DOHH2 (cell line): ENCODE data around the gene CDX1.

Source experiments
- H3F3A ChIP-seq: fragments of 200-600 bp; sonication (generic), shearing (Covaris generic); 2 replicates; pipeline ENCODE4 v1.6.0; 2016; ENCODE audit warnings: antibody characterized with exemption, mild to moderate bottlenecking; ENCODE audit not compliant: control insufficient read depth, insufficient read depth
- H3K27ac ChIP-seq: fragments of 200-600 bp; sonication (generic); 2 replicates; pipeline ENCODE4 v1.5.1; 2014; ENCODE audit warnings: low read depth, mild to moderate bottlenecking, low read length, moderate library complexity
- H3K27me3 ChIP-seq: fragments of 200-600 bp; sonication (generic); 2 replicates; pipeline ENCODE4 v1.6.1; 2014; ENCODE audit warnings: mild to moderate bottlenecking, low read length, mixed read lengths; ENCODE audit not compliant: control insufficient read depth
- H3K36me3 ChIP-seq: fragments of 200-600 bp; sonication (generic); 2 replicates; pipeline ENCODE4 v1.6.1; 2014; ENCODE audit warnings: mild to moderate bottlenecking, low read length, moderate library complexity, mixed read lengths; ENCODE audit not compliant: control insufficient read depth
- H3K4me1 ChIP-seq: fragments of 200-600 bp; sonication (generic); 2 replicates; pipeline ENCODE4 v1.6.1; 2014; ENCODE audit warnings: mild to moderate bottlenecking, low read length, mixed read lengths; ENCODE audit not compliant: control insufficient read depth
- H3K4me2 ChIP-seq: fragments of 200-600 bp; sonication (generic); 2 replicates; pipeline ENCODE4 v1.6.0; 2014; ENCODE audit warnings: mild to moderate bottlenecking, low read length, moderate library complexity
- H3K4me3 ChIP-seq: fragments of 200-600 bp; sonication (generic); 2 replicates; pipeline ENCODE4 v1.5.1; 2014; ENCODE audit warnings: mild to moderate bottlenecking, low read length, mixed read lengths
- H3K79me2 ChIP-seq: fragments of 200-600 bp; sonication (generic); 2 replicates; pipeline ENCODE4 v1.6.1; 2014; ENCODE audit warnings: mild to moderate bottlenecking, low read length, mixed read lengths; ENCODE audit not compliant: control insufficient read depth
- H3K9me2 ChIP-seq: fragments of 200-600 bp; sonication (generic); replicated peaks from 2 replicates; pipeline ENCODE4 v1.6.1; 2014; ENCODE audit warnings: mild to moderate bottlenecking, low read length, mixed read lengths; ENCODE audit not compliant: control insufficient read depth
- H3K9me3 ChIP-seq: fragments of 200-600 bp; sonication (generic); 2 replicates; pipeline ENCODE4 v1.6.1; 2014; ENCODE audit warnings: antibody characterized with exemption, low read length, mixed read lengths; ENCODE audit not compliant: control insufficient read depth, insufficient read depth
- H4K20me1 ChIP-seq: fragments of 200-600 bp; sonication (generic); 2 replicates; pipeline ENCODE4 v1.6.0; 2014; ENCODE audit warnings: low read depth, mild to moderate bottlenecking, antibody characterized with exemption, low read length, moderate library complexity; ENCODE audit not compliant: control insufficient read depth, insufficient read depth
- CTCF ChIP-seq: fragments of 200-600 bp; sonication (generic); IDR thresholded peaks from one replicate; pipeline ENCODE4 v1.5.1; 2014; ENCODE audit warnings: antibody characterized with exemption, mild to moderate bottlenecking, low read depth, low read length; ENCODE audit not compliant: poor library complexity, severe bottlenecking
- EZH2phosphoT487 ChIP-seq: fragments of 200-600 bp; sonication (generic); IDR thresholded peaks from 2 replicates; pipeline ENCODE4 v1.6.1; 2017; ENCODE audit warnings: borderline replicate concordance, mild to moderate bottlenecking, antibody characterized with exemption, low read length, moderate library complexity, mixed read lengths

Gene CDX1

DNA sequence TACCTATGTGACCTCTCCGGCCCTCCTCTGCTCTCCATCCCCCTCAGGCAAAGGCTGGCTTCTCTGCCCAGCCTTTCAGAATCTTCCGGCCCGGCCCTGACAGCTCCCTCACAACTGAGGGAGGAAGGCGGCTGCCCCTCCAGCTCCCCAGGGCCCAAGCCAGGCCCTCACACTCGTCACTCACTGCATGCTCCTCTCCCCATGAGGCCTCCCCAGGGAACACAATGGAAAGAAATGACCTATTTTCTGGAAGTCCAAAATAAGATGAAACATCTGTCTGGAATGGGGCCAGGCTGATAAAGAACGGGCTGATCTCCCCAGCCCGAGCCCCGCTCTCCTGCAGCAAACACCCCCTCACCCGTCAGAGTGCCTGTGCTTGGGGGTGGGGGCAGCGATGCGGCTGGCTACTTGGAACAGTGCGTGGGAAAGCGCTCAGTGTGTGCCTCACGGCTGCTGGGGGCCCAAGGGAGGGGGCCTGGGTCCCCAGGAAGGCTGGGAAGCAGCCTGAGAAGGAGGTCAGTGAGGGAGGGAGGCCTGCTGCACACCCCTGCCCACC is 22.3 kb upstream of the CDX1 start:
- H3K27ac ChIP-seq, result no peak overlapping the region
- H3K4me2 ChIP-seq, result no peak overlapping the region
- no peaks in the 10 kb centered on the region for H3K36me3 ChIP-seq
- no peak overlapping the region for H3K4me3 ChIP-seq
- no peaks in the 10 kb centered on the region for H3K9me3 ChIP-seq
- no peaks in the 10 kb centered on the region for H3F3A ChIP-seq
- no peaks in the 10 kb centered on the region for H3K4me1 ChIP-seq
- TF ChIP-seq EZH2phosphoT487, result no peak
- no peaks in the 10 kb centered on the region for H3K27me3 ChIP-seq
- H3K9me2 ChIP-seq, result no peaks in the 10 kb centered on the region
- no peaks in the 10 kb centered on the region for H4K20me1 ChIP-seq
- H3K79me2 ChIP-seq, result no peaks in the 10 kb centered on the region

GRCh38 chr5:150144879-150145278 is 21.7 kb upstream of the CDX1 start:
- H3K27me3 ChIP-seq, result no peaks in the 10 kb centered on the region
- H3K79me2 ChIP-seq, result no peaks in the 10 kb centered on the region
- H3K27ac ChIP-seq, result no peak overlapping the region
- no peak overlapping the region for H3K4me3 ChIP-seq
- H3F3A ChIP-seq, result no peaks in the 10 kb centered on the region
- no peaks in the 10 kb centered on the region for H3K9me2 ChIP-seq
- TF ChIP-seq CTCF, result no peak
- no peak for TF ChIP-seq EZH2phosphoT487
- no peaks in the 10 kb centered on the region for H3K36me3 ChIP-seq
- no peaks in the 10 kb centered on the region for H3K9me3 ChIP-seq
- no peak overlapping the region for H3K4me2 ChIP-seq
- no peaks in the 10 kb centered on the region for H3K4me1 ChIP-seq
- H4K20me1 ChIP-seq, result no peaks in the 10 kb centered on the region

DNA sequence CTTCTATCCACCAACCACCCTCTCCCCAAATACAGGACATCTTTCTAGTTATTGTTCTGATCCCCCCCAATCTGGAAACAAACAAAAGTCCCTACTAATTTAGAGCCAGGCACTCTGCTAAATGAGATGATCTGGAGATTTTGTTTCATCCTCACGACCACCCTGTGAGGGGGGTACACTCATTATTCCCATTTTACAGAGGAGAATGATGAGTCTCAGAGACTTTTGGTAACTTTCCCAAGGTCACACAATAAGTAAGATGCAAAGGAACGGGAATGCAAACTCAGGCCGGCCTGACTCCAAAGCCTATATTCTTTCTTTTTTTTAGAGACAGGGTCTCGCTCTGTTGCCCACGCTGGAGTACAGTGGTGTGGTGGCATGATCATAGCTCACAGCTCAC is 20.3 kb upstream of the CDX1 start:
- no peak for TF ChIP-seq CTCF
- no peak for TF ChIP-seq EZH2phosphoT487
- Histone ChIP-seq H3K79me2 (no peaks in the 10 kb centered on the region), H3K4me3 (no peak overlapping the region), H3K9me3 (no peaks in the 10 kb centered on the region), H3K27ac (no peak overlapping the region), H4K20me1 (no peaks in the 10 kb centered on the region), H3F3A (no peaks in the 10 kb centered on the region), H3K4me1 (no peaks in the 10 kb centered on the region), H3K36me3 (no peaks in the 10 kb centered on the region), H3K27me3 (0 out of 2 replicates have a peak, but pooled peaks cover 2% of the 10 kb centered on the region), H3K4me2 (no peak overlapping the region), H3K9me2 (no peaks in the 10 kb centered on the region)

GRCh38 chr5:150146862-150147601 is 19.5 kb upstream of the CDX1 start:
- H3K4me2 ChIP-seq, result no peak overlapping the region
- H3K4me1 ChIP-seq, result no peaks in the 10 kb centered on the region
- no peaks in the 10 kb centered on the region for H3K36me3 ChIP-seq
- no peaks in the 10 kb centered on the region for H3K9me3 ChIP-seq
- H3K4me3 ChIP-seq, result no peak overlapping the region
- H4K20me1 ChIP-seq, result no peaks in the 10 kb centered on the region
- no peak for TF ChIP-seq EZH2phosphoT487
- TF ChIP-seq CTCF, result no peak
- 0 out of 2 replicates have a peak, but pooled peaks cover 2% of the 10 kb centered on the region for H3K27me3 ChIP-seq
- H3K27ac ChIP-seq, result no peak overlapping the region
- no peaks in the 10 kb centered on the region for H3F3A ChIP-seq
- no peaks in the 10 kb centered on the region for H3K79me2 ChIP-seq
- H3K9me2 ChIP-seq, result no peaks in the 10 kb centered on the region
